G401.6 (cell line): ENCODE measurements around the gene GALNT13.

Experiments
- FAIRE-seq: peaks from 2 replicates; lab custom pipeline; 2012; peaks lifted over from hg19 to GRCh38; lab: Jason Lieb, UNC

Gene GALNT13

DNA sequence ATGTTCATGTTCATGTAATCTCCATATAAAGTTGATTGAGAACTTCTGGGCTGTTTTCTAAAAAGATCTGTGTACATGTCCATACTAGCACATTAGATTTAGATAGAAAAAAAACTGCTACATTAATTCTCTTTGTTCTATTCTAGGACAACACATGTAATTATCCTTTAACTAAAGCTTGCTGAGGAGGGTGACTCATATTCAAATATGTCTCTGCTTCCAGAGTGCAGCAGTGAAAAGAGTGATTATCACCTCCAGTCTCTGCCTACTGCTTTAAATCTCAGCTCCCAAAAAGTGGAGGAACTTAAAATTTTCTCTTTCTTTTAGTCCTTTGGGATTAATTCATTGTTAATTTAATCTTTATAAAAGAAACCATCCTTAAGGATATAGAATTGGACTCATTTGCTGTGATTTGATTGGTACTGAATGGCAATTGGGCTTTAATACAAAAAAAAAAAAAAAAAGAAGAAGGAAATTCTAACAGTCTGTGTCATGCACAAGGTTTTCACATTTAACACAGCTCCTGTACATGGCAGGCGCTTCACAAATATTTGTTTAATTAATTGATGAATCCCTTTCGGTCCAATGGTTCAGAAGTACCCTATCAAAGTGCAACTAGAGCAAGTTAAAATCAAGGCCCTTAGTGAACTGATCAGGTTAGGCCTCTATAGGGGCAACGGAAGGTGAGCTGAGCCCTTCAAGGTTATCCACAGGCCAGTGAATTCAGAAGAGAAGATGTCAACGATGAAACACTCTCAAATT lies 612.8 kb downstream of the GALNT13 start:
- FAIRE-seq: no peak

DNA sequence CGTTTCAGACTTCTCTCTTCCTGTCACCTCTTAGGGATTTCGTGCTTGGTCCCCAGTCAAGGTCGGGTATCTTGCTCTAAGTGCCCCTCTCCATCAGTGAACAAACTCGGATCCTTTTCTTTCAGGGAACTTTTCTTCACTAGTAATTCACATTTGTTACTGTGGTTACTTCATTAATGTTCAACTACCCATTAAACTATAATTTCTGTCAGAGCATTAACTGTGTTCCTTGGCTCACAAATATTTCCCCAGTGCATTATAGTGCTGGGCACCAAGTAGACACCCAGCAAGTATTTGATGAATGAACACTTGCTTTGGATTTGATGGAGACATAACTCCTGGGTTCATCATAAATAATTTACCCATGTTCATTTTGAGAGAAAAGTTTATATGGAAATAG lies 617.1 kb downstream of the GALNT13 start:
- FAIRE-seq: no peak

DNA sequence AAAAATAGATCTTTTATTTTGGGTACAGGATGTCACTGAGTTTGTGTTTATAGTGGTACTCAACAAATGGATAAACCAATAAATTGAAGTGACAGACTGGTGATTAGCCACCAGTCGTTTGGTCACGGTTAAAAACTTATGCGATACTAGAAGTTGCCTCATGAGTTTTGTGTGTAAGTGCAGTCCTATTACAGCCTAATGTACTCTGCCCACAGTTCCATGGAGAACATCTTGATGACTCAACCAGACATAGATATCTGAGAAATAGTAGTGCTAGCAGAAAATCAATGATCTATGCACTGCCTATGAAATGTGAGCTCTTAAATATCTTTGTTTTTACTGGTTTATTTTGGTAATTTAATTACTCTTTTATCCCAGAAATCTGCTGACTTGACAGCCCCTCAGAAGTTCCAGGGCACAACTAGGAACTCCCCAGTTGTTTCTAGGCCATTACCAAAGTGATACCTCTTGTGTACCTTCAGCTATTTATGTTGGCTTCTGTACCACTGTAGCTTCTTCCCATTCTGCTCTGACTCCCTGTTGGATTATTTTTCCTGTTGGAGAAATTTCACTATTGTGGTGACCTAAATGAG lies 617.6 kb downstream of the GALNT13 start:
- FAIRE-seq: no peak

DNA sequence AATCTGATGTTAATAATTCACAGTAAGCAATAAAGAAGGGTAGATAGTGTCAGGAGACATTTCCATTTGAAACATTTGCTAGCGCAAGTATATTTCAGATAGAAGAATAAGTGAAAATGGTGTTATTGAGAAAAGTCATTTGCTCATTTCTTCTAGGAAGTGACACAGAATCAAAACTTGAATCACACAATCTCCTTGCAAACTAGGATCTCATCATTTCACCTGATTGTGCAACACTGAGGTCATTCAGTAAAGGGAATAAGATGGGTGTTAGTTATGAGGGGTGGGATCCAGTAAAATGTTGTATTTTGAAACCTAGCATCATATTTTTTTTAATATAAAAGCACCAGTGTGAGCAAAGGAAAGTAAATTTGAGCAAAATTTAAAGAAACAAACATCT lies 618.8 kb downstream of the GALNT13 start:
- FAIRE-seq: no peak

DNA sequence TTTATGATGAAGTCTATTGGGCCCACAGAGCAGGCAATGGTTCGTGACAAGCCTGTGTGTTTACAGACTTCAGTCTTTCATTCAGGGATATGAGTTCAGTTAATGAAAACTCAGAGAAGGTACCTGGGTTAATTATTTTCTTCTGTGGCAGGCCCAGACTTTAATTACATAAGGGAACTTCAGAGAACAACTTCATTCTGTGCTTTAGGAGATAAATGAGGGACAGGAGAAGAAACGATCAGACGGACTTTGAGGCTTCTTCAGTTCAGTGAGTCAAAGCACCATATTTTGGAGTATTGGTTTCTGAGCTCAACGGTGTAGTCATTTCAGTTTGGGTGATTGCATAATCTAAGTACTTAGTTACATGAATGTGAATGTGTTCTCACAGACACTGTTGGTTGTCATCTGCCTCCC lies 623.7 kb downstream of the GALNT13 start:
- no peak for FAIRE-seq

DNA sequence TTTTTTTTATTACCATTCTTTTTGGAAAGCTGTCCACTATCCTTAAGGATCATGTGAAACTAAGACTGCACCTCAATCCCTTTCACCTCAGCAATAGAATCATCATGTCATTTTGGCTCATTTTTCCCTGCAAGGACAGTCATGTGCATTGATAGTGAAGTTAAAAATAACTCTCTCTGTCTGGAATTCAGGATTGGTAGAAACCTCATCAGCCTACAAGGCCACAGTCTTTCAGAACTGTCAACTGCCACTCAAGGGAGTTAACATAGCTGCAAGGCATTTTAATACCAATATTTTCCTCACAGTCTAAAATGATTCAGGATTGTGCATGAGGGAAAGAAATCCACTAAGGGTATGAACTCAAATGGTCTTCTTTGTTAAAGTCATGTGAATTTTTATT lies 625.3 kb downstream of the GALNT13 start:
- no peak for FAIRE-seq
